GM19239 (cell line): Measurements from ENCODE around the gene NRXN2.

ENCODE experiments used
- DNase-seq: peaks from one replicate; pipeline ENCODE4 v3.0.0; 2011; ENCODE audit warnings: low spot score; ENCODE audit not compliant: insufficient read length
- FAIRE-seq: peaks from 2 replicates; lab custom pipeline; 2011; peaks lifted over from hg19 to GRCh38; lab: Jason Lieb, UNC

The NRXN2 gene

DNA sequence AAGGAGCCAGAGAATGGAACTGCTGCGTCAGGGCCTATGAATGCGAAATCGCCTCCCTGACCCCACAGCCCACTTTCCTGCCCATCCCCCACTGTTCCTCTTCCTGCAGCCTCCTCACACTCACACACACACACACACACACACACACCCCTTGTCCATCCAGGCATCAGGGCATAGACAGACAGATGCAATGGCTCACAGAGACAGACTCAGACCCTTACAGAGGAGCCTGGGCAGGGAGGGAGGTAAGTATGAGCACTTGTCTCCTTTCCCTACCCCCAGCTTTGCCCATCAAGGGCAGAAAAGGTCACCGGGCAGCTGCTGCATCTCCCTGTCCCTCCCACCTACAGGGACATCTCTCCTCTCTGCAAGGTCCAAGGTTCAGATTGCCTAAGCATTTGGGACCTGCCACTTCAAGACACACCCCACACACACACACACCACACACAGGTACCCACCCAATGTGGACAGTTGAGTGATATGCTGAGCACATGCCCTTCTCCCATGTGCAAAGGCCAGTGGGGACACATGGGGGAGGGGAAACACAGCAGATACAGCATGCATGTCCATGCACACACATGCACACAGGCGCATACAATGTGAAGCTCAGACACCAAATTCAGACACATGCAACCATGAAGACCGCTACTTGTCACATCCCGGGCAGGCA is 2.0 kb upstream of the NRXN2 start:
- FAIRE-seq = no peak
- no peak for DNase-seq

- DNase-seq (no peak), FAIRE-seq (no peak)
Measured at GRCh38 chr11:64723907-64724862, 1.2 kb upstream of the NRXN2 start.

DNA sequence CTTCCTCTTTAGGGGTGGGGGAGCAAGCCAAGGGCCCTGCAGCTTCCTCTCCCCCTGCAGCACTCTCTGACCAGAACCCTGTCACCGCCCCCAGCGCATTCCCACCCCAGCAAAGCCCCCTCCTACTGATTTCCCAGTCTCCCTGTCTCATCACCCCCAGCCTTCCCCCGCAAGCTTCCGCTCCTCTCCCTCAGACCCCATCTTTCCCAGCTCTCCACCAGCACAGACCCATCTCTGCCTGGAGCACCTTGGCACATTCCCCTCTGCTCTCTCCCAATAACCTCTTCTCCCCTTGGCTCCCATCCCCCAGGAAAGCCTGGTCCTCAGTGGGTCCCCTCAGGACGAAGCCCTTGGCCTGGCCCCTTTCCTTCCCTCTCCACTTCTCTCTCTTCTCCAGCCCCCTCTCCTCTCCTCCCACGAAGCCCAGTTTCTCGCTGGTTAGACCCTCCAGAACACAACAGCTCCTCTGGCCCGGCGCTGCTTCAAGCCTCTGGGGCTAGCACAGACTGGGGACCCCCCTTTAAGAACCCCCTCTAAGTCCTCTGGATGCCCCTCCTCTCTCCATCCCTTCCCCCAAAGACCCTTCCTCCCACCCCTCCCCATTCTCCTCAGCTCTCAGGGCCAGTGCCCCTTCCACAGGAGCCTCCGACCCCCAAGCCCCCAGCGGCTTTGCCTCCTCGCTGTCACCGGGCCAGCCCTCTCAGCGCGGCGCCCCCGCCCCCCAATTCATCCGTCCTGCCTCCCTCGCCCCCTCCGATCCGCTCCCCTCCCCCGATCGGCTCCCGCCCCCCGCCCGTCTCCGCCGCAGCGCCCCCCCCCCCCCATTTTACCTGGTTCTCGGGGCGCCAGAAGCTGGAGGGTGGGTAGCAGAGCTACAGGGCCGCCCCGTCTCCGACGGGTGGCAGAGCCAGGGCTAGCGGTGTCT is 594 bp downstream of the NRXN2 start:
- FAIRE-seq (no peak), DNase-seq (no peak)

DNA sequence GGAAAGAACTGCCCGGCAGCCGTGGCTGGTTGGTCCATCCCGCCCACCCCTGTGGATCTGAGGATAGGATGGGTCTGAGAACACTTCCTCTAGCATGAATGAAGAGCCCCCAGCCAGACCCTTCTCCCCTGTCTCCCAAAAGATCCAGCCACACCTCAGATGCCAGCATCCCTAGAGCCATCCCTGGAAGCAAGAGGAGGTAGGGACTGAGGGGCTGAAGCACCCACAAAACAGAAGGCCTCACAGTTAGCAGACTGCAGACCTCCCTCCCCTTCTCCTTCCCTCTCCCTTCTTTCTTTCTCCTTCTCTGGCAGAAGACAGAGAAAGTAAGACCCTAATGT is 1.7 kb downstream of the NRXN2 start:
- no peak for FAIRE-seq

GRCh38 chr11:64720640-64721358 is 2.2 kb downstream of the NRXN2 start:
- no peak for FAIRE-seq
- no peak for DNase-seq

More for the DNA sequence above, 1.7 kb downstream of the NRXN2 start:
- no peak for DNase-seq

- no peak for FAIRE-seq
- DNase-seq = no peak
Measured at GRCh38 chr11:64720167-64720566, 2.8 kb downstream of the NRXN2 start.

GRCh38 chr11:64719406-64719805 is 3.6 kb downstream of the NRXN2 start:
- FAIRE-seq (no peak), DNase-seq (no peak)

DNA sequence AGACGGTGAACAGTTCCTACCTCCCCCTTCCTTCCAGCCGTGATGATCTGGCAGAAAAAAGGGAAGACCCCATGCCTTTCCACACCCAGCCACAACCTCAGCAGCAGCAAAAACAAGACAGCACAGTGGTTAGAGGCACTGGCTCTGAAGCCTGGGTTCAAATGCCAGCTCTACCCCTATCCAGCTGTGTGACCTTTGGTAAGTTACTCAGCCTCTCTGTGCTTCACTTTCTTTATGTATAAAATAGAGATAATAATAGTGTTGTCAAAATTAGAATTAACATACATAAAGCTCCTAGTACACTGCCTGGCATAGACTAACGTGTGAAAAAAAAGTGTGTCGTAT is 4.2 kb downstream of the NRXN2 start:
- DNase-seq (no peak), FAIRE-seq (no peak)

GRCh38 chr11:64718084-64718779 is 4.8 kb downstream of the NRXN2 start:
- no peak for DNase-seq
- FAIRE-seq = no peak

GRCh38 chr11:64717268-64717578 is 5.8 kb downstream of the NRXN2 start:
- DNase-seq (no peak), FAIRE-seq (no peak)

DNA sequence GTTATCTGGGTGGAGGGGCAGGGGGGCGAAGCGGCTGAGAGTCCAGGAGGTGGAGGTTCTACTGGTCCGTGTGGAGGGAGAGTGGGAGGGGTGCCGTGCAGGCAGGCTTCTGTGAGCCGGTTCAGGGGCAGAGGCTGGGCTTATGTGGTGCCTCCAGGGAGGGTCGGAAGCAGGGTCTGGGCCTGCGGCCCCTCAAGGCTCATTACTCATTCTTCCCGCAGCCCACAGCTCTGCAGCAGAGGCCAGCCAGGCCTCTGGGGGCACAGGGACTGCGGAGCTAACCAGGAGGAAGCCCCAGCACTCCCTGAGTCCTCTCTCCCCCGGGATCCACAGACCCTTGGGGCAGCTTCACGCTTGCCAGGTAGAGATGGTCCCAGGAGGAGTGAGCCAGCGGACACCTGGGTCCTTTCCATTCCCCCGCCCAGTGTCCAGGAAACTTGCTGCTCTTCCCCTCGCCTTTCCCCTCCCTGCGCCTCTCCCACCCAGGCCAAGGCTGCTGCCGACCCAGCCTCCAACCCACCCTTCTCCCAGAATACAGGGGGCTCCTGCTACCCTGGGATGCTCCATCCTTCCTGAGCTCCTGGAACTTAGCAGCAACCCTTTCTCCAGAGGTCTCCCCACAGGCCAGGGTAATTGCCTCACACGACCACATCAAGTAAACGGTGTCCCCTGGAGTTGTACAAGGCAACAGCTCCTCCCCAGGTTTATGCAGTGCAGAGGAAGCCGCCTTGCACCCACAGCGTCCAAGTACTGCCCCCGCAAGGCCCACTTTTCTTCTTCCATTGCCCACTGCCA is 6.3 kb downstream of the NRXN2 start:
- no peak for DNase-seq
- FAIRE-seq = no peak

GRCh38 chr11:64715756-64716472 is 7.1 kb downstream of the NRXN2 start:
- FAIRE-seq (no peak), DNase-seq (no peak)

DNA sequence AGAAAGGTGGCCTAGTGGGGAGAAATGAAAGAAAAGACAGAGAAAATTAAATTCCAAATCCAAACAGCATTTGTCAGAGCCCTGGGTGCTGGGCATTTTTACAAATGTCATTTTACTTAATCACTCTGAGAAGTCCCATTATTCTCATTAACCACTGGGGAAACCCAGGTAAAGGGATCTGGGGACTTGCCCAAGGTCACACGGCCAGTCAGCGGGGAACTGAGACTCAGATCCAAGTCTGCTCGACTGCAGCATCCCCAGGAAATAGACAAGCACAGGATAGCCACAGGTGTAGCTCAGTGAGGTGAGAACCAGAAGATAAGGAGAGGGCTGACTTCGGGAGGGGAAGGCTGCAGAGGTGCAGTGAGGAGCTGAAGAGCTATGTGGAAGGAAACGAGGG is 7.9 kb downstream of the NRXN2 start:
- DNase-seq (no peak), FAIRE-seq (no peak)

GRCh38 chr11:64714666-64715065 is 8.3 kb downstream of the NRXN2 start:
- DNase-seq (no peak), FAIRE-seq (no peak)

- FAIRE-seq (no peak), DNase-seq (no peak)
Measured at GRCh38 chr11:64713781-64714363, 9.1 kb downstream of the NRXN2 start.

DNA sequence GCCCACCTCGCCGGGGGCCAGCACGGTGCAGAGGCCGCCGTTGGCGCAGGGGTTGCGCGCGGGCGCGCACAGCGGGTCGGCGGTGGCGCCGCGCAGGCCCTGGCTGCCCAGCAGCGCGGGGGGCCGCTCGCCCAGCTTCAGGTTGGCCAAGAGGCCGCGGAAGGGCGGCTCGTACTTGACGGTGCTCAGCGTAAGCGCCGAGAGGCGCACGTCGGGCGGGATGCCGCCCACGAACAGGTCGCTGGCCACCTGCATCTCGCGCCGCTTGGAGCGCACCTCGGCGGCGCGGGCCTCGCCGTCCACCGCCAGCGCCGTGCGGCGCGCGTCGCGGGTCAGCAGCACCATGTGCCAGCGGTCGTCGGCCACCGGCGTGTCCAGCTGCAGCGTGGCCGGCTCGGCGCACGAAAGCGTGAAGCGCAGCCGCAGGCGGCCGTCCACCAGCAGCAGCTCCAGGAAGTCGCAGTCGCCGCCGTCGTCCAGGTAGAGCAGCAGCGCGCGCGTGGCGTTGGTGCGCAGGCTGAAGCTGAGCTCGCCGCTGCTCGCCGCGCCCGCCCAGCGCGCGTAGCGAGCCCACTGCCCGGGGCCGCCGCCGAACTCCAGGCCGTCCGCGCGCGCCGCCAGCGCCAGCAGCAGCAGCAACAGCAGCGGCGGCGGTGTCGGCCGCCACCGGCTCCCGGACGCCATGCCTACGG is 9.8 kb downstream of the NRXN2 start:
- DNase-seq (no peak), FAIRE-seq (no peak)

- FAIRE-seq (no peak), DNase-seq (no peak)
Measured at GRCh38 chr11:64712430-64713015, 10.5 kb downstream of the NRXN2 start.
